NT2/D1 (cell line): Measurements from ENCODE around the gene CNP.
A peak's percentile ranks its signal among the peaks of the same experiment; 100 is the strongest.

Source experiments
- DNase-seq: peaks from one replicate; pipeline ENCODE4 v3.0.0-alpha.2; 2011; ENCODE audit warnings: low read depth, low spot score
- H3K27me3 ChIP-seq: 2 replicates; pipeline ENCODE4 v1.6.0; 2011; ENCODE audit warnings: mild to moderate bottlenecking; ENCODE audit not compliant: insufficient read length, insufficient read depth
- H3K36me3 ChIP-seq: 2 replicates; pipeline ENCODE4 v1.6.1; 2011; ENCODE audit warnings: mild to moderate bottlenecking, low read length, mixed read lengths; ENCODE audit not compliant: insufficient read depth, insufficient read length
- H3K4me1 ChIP-seq: 2 replicates; pipeline ENCODE4 v1.5.1; 2011; ENCODE audit not compliant: insufficient read depth, insufficient read length
- H3K4me3 ChIP-seq: 2 replicates; pipeline ENCODE4 v1.5.1; 2011; ENCODE audit warnings: low read depth; ENCODE audit not compliant: insufficient read length
- H3K9ac ChIP-seq: 2 replicates; pipeline ENCODE4 v1.6.0; 2011; ENCODE audit warnings: low read depth; ENCODE audit not compliant: insufficient read length
- H3K9me3 ChIP-seq: 2 replicates; pipeline ENCODE4 v1.5.1; 2011; ENCODE audit warnings: mild to moderate bottlenecking, low read length; ENCODE audit not compliant: insufficient read depth
- SUZ12 ChIP-seq: IDR thresholded peaks from 2 replicates; pipeline ENCODE4 v1.6.1; 2011; ENCODE audit not compliant: insufficient read length, insufficient read depth; ENCODE audit errors: extremely low read depth
- YY1 ChIP-seq: IDR thresholded peaks from 2 replicates; pipeline ENCODE4 v1.6.1; 2011; ENCODE audit not compliant: insufficient read length, insufficient read depth
- ZNF274 ChIP-seq: IDR thresholded peaks from 2 replicates; pipeline ENCODE4 v1.6.1; 2011; ENCODE audit warnings: mild to moderate bottlenecking, low read depth, low read length

Gene CNP

DNA sequence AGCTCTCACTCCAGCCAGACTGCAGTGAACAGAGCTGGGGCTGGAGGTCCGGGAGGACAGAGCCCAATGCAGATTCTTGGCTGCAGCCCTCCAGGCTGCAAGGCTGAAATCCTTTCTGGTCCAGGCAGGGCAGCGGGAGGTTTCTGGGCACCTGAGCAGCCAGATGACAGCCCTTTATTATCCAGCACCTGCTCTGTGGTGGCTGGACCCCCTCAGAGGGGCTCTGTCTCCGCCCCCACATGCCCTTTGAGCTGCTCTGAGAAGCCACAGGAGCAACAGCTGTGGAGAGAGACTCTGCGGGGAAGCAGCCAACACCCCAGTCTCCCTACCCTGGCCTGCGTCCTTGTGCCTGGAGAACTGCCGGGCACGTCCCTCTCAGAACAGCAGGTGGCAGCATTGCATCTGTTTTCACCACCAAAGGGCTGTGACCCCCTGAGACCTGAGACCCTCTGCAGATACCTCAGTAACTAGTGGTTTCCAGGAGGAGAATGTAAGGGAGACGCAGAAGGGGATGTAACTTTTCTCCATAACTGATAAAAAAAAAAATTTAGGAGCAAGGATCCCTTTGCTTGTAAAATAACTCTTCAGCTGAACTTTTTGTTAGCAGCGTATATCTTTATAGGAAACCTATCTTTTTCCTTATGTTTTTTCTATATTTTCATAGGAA lies 3.7 kb upstream of the CNP start:
- peaks cover 23% of the 10 kb centered on the region for H3K4me1 ChIP-seq
- peaks cover 3% of the 10 kb centered on the region for H3K27me3 ChIP-seq
- DNase-seq, result no peak
- no peak overlapping the region for H3K4me3 ChIP-seq
- H3K36me3 ChIP-seq, result peaks cover 5% of the 10 kb centered on the region
- TF ChIP-seq YY1, result no peak
- no peak for TF ChIP-seq SUZ12
- no peak for TF ChIP-seq ZNF274
- H3K9ac ChIP-seq, result peak overlapping the region; percentile 72
- H3K9me3 ChIP-seq, result no peaks in the 10 kb centered on the region

DNA sequence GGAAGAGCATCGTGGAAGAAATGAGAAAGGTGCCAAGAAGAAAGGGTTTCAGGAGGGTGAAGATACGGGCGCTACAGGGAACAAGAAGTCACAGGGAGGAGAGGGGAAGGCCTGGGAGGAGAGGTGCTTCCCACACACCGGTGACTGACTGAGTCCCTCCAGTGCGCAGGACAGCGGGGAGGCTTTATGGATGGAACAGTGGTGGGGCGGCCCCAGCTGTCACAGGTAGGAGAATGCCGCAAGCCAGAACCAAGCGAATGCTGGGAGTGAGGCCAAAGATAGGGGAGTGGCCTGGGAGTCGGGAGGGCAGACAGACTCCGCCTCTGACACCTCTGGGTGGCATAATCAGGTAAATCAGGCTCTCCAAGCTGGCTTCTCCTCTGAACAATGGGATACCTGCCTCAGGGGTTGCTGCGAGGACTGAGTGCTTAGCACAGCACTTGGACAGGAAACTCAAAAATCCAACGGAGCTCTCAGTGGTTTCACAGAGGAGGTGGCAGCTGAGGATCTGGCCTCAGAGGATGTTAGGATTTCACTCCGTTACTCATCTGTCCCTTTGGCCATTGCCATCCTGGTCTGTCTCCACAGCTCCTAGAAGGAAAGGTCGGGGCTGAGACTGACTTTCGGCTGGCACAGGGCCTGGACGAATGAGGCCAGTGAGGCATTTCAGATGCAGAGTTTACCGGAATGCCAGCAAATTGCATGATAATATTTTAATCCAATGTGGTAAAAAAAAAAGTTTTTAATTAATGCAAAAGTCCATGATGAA lies 717 bp upstream of the CNP start:
- Histone ChIP-seq H3K4me1 (peaks cover 7% of the 10 kb centered on the region), H3K9me3 (no peaks in the 10 kb centered on the region), H3K27me3 (peaks cover 3% of the 10 kb centered on the region), H3K9ac (peak overlapping the region; percentile 96), H3K4me3 (peak overlapping the region; percentile 87), H3K36me3 (peaks cover 23% of the 10 kb centered on the region)
- TF ChIP-seq ZNF274 (no peak), SUZ12 (no peak), YY1 (no peak)
- DNase-seq, result no peak

DNA sequence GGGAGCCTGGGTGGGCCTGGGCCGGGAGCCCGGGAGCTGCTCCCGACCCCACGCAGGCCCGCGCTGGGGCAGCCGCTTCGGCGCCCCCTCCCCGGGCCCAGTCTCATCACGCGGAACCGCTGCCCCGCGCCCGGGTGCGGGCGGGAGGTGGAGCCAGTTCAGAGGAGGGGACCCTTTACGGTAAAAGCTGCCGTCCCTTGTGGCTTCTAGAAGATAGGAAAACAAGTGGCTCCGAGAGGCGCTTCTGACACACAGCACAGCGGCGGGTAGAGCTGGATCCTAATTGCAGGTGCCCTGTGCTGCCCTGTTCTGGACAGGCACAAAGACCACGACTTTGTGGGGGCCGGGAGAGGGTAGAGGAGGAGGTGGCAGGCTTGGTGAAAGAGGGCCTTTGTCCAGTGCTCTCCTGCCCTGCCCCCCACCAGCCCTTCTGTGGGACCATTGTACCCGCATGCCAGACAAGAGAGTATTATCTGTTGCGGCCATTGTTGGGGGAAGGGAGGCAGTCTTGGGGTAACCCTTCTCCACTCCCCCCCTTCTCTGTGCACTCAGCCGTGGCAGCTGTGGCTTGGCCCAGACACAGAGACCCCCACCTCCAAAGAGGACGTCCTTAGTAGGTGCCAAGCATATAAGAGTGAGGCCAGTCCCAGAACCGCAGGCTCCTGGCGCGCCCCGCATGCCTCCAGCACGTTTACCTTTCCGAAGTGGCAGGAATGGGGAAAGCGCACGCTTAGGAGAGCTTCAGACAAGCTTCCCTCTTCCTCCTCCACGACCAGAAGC lies 736 bp downstream of the CNP start:
- H3K4me3 ChIP-seq, result peak overlapping the region; percentile 87
- peaks cover 7% of the 10 kb centered on the region for H3K4me1 ChIP-seq
- H3K9ac ChIP-seq, result peak overlapping the region; percentile 88
- H3K9me3 ChIP-seq, result no peaks in the 10 kb centered on the region
- DNase-seq, result no peak
- peaks cover 34% of the 10 kb centered on the region for H3K36me3 ChIP-seq
- TF ChIP-seq YY1 (no peak), ZNF274 (no peak), SUZ12 (no peak)
- peaks cover 3% of the 10 kb centered on the region for H3K27me3 ChIP-seq

DNA sequence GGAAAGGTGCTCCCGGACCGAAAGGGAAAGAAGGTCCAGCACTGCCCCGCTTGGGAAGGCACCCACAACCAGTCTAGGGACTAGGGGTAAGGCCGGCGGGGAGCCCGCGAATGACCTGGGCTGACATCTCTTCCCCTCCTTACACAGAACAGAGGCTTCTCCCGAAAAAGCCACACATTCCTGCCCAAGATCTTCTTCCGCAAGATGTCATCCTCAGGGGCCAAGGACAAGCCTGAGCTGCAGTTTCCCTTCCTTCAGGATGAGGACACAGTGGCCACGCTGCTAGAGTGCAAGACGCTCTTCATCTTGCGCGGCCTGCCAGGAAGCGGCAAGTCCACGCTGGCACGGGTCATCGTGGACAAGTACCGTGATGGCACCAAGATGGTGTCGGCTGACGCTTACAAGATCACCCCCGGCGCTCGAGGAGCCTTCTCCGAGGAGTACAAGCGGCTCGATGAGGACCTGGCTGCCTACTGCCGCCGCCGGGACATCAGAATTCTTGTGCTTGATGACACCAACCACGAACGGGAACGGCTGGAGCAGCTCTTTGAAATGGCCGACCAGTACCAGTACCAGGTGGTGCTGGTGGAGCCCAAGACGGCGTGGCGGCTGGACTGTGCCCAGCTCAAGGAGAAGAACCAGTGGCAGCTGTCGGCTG lies 1.5 kb downstream of the CNP start:
- Histone ChIP-seq H3K4me3 (peak overlapping the region; percentile 87), H3K36me3 (peaks cover 41% of the 10 kb centered on the region), H3K9me3 (no peaks in the 10 kb centered on the region), H3K27me3 (peaks cover 3% of the 10 kb centered on the region), H3K9ac (peak overlapping the region; percentile 88), H3K4me1 (peaks cover 7% of the 10 kb centered on the region)
- TF ChIP-seq ZNF274 (no peak), SUZ12 (no peak), YY1 (no peak)
- DNase-seq, result no peak

DNA sequence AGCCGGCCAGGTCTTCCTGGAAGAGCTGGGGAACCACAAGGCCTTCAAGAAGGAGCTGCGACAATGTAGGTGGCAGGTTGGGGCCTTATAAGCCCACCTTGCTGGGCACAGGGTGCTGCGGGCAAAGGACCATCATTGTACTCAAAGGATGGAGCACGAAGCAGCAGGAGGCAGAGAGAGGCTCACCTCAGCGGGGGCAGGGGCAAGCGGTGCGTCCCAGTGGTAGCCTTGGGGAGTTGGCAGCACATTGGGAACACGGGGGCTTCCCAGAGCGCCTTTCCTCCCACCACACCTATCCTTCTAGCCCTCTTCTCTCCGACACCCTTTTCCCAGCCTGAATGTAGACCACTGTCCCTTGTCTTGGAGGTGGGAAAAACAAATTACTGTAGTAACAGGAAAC lies 2.1 kb downstream of the CNP start:
- no peak for DNase-seq
- Histone ChIP-seq H3K9ac (no peak overlapping the region), H3K36me3 (peaks cover 47% of the 10 kb centered on the region), H3K9me3 (no peaks in the 10 kb centered on the region), H3K27me3 (peaks cover 3% of the 10 kb centered on the region), H3K4me1 (peaks cover 7% of the 10 kb centered on the region), H3K4me3 (no peak overlapping the region)
- TF ChIP-seq SUZ12, result no peak
- no peak for TF ChIP-seq YY1

DNA sequence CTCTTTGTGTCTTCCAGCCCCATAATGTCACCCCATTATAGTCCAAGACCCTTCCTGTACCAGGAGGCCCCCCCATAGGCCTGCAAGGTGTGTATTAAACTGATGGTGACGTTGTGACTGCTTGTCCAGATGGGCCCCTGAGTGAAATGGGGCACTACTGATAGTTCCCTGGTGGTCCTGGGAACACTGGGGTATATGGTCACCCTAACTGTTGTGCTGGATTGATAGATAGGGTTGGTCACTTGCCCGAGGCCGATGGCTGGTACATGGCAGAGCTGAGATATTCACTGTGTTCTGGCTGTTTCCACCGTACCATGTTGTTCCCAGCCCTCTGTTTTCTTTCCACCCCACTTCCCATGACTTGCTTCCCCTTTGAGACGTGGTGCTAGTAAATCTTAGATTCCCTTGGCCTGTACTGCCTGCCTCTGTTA lies 4.3 kb downstream of the CNP start:
- H3K27me3 ChIP-seq, result no peaks in the 10 kb centered on the region
- no peaks in the 10 kb centered on the region for H3K9me3 ChIP-seq
- peaks cover 7% of the 10 kb centered on the region for H3K4me1 ChIP-seq
- peaks cover 70% of the 10 kb centered on the region for H3K36me3 ChIP-seq
- H3K4me3 ChIP-seq, result no peak overlapping the region
- DNase-seq, result no peak
- no peak overlapping the region for H3K9ac ChIP-seq
- TF ChIP-seq YY1, result no peak
- no peak for TF ChIP-seq ZNF274
- no peak for TF ChIP-seq SUZ12
